DOHH2 (cell line): ENCODE data around the gene C1QTNF5.
A peak's percentile ranks its signal among the peaks of the same experiment; 100 is the strongest.

Experiments
- H3F3A ChIP-seq: fragments of 200-600 bp; sonication (generic), shearing (Covaris generic); 2 replicates; pipeline ENCODE4 v1.6.0; 2016; ENCODE audit warnings: antibody characterized with exemption, mild to moderate bottlenecking; ENCODE audit not compliant: control insufficient read depth, insufficient read depth
- H3K27ac ChIP-seq: fragments of 200-600 bp; sonication (generic); 2 replicates; pipeline ENCODE4 v1.5.1; 2014; ENCODE audit warnings: low read depth, mild to moderate bottlenecking, low read length, moderate library complexity
- H3K27me3 ChIP-seq: fragments of 200-600 bp; sonication (generic); 2 replicates; pipeline ENCODE4 v1.6.1; 2014; ENCODE audit warnings: mild to moderate bottlenecking, low read length, mixed read lengths; ENCODE audit not compliant: control insufficient read depth
- H3K36me3 ChIP-seq: fragments of 200-600 bp; sonication (generic); 2 replicates; pipeline ENCODE4 v1.6.1; 2014; ENCODE audit warnings: mild to moderate bottlenecking, low read length, moderate library complexity, mixed read lengths; ENCODE audit not compliant: control insufficient read depth
- H3K4me1 ChIP-seq: fragments of 200-600 bp; sonication (generic); 2 replicates; pipeline ENCODE4 v1.6.1; 2014; ENCODE audit warnings: mild to moderate bottlenecking, low read length, mixed read lengths; ENCODE audit not compliant: control insufficient read depth
- H3K4me2 ChIP-seq: fragments of 200-600 bp; sonication (generic); 2 replicates; pipeline ENCODE4 v1.6.0; 2014; ENCODE audit warnings: mild to moderate bottlenecking, low read length, moderate library complexity
- H3K4me3 ChIP-seq: fragments of 200-600 bp; sonication (generic); 2 replicates; pipeline ENCODE4 v1.5.1; 2014; ENCODE audit warnings: mild to moderate bottlenecking, low read length, mixed read lengths
- H3K79me2 ChIP-seq: fragments of 200-600 bp; sonication (generic); 2 replicates; pipeline ENCODE4 v1.6.1; 2014; ENCODE audit warnings: mild to moderate bottlenecking, low read length, mixed read lengths; ENCODE audit not compliant: control insufficient read depth
- H3K9me2 ChIP-seq: fragments of 200-600 bp; sonication (generic); replicated peaks from 2 replicates; pipeline ENCODE4 v1.6.1; 2014; ENCODE audit warnings: mild to moderate bottlenecking, low read length, mixed read lengths; ENCODE audit not compliant: control insufficient read depth
- H3K9me3 ChIP-seq: fragments of 200-600 bp; sonication (generic); 2 replicates; pipeline ENCODE4 v1.6.1; 2014; ENCODE audit warnings: antibody characterized with exemption, low read length, mixed read lengths; ENCODE audit not compliant: control insufficient read depth, insufficient read depth
- H4K20me1 ChIP-seq: fragments of 200-600 bp; sonication (generic); 2 replicates; pipeline ENCODE4 v1.6.0; 2014; ENCODE audit warnings: low read depth, mild to moderate bottlenecking, antibody characterized with exemption, low read length, moderate library complexity; ENCODE audit not compliant: control insufficient read depth, insufficient read depth
- EZH2phosphoT487 ChIP-seq: fragments of 200-600 bp; sonication (generic); IDR thresholded peaks from 2 replicates; pipeline ENCODE4 v1.6.1; 2017; ENCODE audit warnings: borderline replicate concordance, mild to moderate bottlenecking, antibody characterized with exemption, low read length, moderate library complexity, mixed read lengths
- TF ChIP-seq, protein P1 (sequence below): fragments of 200-600 bp; sonication (generic); IDR thresholded peaks from one replicate; pipeline ENCODE4 v1.5.1; 2014; ENCODE audit warnings: antibody characterized with exemption, mild to moderate bottlenecking, low read depth, low read length; ENCODE audit not compliant: poor library complexity, severe bottlenecking

The C1QTNF5 gene

DNA sequence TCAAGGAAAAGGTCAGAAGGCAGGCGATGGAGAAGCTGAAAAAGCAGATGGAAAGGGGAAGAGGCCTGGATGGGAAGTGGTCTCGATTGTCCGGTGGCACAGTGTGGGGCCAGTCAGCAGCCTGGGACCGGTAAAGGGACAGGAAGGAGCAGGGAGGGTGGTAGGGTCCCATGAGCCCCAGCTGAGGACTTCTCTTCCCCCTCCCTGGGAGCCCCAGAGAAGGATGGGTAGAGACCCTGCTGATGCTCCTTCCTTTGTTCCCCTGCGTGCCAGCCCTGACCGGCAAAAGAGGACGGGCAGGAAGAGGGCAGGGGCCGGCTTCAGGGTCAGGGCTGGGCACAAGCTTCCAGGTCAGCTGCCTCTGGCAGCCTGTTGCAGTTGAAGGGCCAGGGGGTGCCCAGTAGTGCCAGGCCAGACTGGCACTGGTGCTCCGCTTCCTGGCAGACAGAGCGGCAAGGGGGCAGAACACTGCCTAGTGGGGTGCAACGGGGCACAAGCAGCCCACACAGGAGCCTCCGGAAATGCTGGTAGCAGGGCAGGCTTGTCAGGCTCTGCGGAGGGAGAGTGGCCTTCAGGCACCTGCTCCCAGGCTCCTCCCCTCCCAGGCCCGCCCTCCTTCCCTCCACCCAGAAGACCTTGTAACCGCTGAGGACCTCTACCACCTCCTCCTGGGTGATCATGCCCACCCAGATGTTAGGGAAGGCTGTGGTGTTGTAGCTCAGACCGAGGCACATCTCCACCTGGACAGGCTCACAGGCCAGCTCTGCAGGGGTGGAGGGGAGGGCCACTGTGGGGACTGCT is 739 bp upstream of the C1QTNF5 start:
- peaks cover 31% of the 10 kb centered on the region for H3K27me3 ChIP-seq
- H3K4me3 ChIP-seq, result no peak overlapping the region
- H3K79me2 ChIP-seq, result peaks cover 15% of the 10 kb centered on the region
- H3K4me2 ChIP-seq, result no peak overlapping the region
- peaks cover 12% of the 10 kb centered on the region for H3K36me3 ChIP-seq
- H3F3A ChIP-seq, result 0 out of 2 replicates have a peak, but pooled peaks cover 3% of the 10 kb centered on the region
- H4K20me1 ChIP-seq, result 0 out of 2 replicates have a peak, but pooled peaks cover 8% of the 10 kb centered on the region
- no peak for TF ChIP-seq EZH2phosphoT487
- TF ChIP-seq, protein P1, sequence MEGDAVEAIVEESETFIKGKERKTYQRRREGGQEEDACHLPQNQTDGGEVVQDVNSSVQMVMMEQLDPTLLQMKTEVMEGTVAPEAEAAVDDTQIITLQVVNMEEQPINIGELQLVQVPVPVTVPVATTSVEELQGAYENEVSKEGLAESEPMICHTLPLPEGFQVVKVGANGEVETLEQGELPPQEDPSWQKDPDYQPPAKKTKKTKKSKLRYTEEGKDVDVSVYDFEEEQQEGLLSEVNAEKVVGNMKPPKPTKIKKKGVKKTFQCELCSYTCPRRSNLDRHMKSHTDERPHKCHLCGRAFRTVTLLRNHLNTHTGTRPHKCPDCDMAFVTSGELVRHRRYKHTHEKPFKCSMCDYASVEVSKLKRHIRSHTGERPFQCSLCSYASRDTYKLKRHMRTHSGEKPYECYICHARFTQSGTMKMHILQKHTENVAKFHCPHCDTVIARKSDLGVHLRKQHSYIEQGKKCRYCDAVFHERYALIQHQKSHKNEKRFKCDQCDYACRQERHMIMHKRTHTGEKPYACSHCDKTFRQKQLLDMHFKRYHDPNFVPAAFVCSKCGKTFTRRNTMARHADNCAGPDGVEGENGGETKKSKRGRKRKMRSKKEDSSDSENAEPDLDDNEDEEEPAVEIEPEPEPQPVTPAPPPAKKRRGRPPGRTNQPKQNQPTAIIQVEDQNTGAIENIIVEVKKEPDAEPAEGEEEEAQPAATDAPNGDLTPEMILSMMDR, result no peak
- no peak overlapping the region for H3K27ac ChIP-seq
- H3K9me3 ChIP-seq, result no peaks in the 10 kb centered on the region
- no peaks in the 10 kb centered on the region for H3K9me2 ChIP-seq
- H3K4me1 ChIP-seq, result peaks cover 34% of the 10 kb centered on the region

DNA sequence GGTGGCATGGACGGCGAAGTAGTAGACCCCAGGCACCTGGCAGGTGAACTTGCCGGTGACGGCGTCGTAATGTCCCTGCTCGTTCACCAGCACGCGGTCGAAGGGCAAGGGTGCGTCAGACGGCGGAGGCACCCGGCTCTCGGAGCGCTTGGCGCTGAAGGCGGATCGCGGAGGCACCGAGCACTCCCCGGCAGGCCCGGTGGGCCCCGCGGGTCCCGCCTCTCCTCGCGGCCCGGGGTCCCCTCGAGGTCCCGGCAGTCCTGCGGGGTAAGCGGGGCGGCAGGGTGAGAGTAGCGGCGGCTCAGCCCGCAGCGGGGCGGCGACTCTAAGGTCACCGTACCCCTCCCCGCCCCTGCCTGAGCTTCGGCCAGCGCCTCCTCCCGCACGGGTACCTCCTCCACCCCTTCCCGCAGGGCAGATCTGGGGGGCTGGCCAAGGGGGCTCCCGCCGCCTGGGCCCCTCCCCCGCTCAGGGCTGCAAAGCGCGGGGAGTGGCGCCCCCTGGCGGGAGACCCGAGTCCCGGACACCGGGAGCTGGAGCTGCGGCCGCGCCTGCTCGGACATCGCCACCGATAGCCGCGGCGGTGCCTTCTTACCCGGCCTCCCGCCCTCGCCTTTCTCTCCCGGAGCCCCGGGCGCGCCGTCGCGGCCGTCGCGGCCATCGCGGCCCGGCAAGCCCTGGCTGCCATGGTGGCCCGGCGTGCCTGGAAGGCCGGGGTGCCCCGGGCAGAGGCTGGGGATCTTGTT is 921 bp downstream of the C1QTNF5 start:
- TF ChIP-seq EZH2phosphoT487, result no peak
- TF ChIP-seq, protein P1, result peak; percentile 69
- Histone ChIP-seq H4K20me1 (0 out of 2 replicates have a peak, but pooled peaks cover 8% of the 10 kb centered on the region), H3F3A (0 out of 2 replicates have a peak, but pooled peaks cover 3% of the 10 kb centered on the region), H3K4me3 (no peak overlapping the region), H3K36me3 (peaks cover 25% of the 10 kb centered on the region), H3K79me2 (peaks cover 31% of the 10 kb centered on the region), H3K27me3 (peaks cover 31% of the 10 kb centered on the region), H3K4me1 (peaks cover 46% of the 10 kb centered on the region), H3K27ac (no peak overlapping the region), H3K9me3 (no peaks in the 10 kb centered on the region), H3K4me2 (no peak overlapping the region), H3K9me2 (no peaks in the 10 kb centered on the region)

DNA sequence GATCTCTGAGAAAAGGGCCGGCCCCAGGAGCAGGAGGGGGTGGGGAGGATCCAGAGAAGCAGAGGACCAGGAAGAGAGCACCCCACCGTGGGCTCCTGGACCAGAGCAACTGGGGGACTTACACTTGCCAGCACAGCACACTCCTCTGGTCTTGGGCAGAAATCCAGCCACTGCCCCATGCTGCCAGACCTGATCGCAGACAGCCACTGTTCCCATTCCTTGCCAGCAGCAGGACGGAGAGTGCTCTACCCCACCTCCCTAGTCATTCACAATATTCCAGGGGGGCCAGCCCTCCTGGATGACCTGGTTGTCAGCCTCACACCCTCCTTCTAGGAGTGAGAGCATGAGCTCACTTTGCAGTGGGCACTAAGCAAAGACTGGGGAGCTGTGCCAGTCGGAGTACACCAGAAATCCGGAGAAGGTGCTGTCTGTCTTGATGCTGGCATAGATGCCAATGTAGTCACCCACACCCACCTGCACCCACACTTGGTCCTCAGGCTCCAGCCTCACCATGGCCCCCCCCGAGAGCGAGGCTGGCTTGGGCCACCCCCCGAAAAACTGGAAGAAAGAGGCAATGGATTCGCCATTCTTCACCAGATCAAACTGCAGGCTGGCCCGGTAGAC is 1.6 kb downstream of the C1QTNF5 start:
- no peak for TF ChIP-seq EZH2phosphoT487
- TF ChIP-seq, protein P1, result no peak
- H3K4me1 ChIP-seq, result peaks cover 46% of the 10 kb centered on the region

More for the DNA sequence above, 1.6 kb downstream of the C1QTNF5 start:
- H3K4me3 ChIP-seq, result no peak overlapping the region
- H4K20me1 ChIP-seq, result 0 out of 2 replicates have a peak, but pooled peaks cover 8% of the 10 kb centered on the region
- H3K27ac ChIP-seq, result no peak overlapping the region
- H3K27me3 ChIP-seq, result peaks cover 31% of the 10 kb centered on the region
- 0 out of 2 replicates have a peak, but pooled peaks cover 3% of the 10 kb centered on the region for H3F3A ChIP-seq
- H3K79me2 ChIP-seq, result peaks cover 36% of the 10 kb centered on the region
- no peaks in the 10 kb centered on the region for H3K9me2 ChIP-seq
- peaks cover 28% of the 10 kb centered on the region for H3K36me3 ChIP-seq
- no peaks in the 10 kb centered on the region for H3K9me3 ChIP-seq
- no peak overlapping the region for H3K4me2 ChIP-seq
